Measurements from ENCODE around the gene TLCD1.

DNA sequence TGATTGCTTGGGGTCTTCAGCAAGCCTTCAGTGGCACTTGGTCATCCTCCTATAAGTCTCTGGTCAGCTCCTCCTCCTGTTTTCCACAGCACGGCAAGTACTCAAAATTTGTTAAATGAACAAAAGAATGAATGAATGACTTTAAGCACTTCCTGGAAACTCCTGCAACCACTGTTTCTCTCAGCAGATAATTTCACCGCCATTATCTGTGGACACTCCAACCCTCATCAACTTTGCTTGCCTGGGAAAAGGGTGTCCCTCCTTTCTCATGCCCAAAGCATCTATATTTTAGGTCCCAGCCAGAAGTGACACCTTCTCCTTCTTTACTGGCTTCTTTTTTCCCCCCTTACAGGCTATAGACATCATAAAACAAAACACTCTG is 18.7 kb downstream of the TLCD1 start:
- no peak for TF ChIP-seq SMARCA5 (IDR thresholded peaks at IDR 0.05)
- TF ChIP-seq EZH2 (IDR thresholded peaks at IDR 0.05; ENCODE audit: borderline replicate concordance, control insufficient read depth, low read depth, low read length), result no peak
- TF ChIP-seq, protein P1, sequence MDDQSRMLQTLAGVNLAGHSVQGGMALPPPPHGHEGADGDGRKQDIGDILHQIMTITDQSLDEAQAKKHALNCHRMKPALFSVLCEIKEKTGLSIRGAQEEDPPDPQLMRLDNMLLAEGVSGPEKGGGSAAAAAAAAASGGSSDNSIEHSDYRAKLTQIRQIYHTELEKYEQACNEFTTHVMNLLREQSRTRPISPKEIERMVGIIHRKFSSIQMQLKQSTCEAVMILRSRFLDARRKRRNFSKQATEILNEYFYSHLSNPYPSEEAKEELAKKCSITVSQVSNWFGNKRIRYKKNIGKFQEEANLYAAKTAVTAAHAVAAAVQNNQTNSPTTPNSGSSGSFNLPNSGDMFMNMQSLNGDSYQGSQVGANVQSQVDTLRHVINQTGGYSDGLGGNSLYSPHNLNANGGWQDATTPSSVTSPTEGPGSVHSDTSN (IDR thresholded peaks at IDR 0.05; ENCODE audit: insufficient replicate concordance, low read depth, low read length), result no peak
- TF ChIP-seq, protein P2, sequence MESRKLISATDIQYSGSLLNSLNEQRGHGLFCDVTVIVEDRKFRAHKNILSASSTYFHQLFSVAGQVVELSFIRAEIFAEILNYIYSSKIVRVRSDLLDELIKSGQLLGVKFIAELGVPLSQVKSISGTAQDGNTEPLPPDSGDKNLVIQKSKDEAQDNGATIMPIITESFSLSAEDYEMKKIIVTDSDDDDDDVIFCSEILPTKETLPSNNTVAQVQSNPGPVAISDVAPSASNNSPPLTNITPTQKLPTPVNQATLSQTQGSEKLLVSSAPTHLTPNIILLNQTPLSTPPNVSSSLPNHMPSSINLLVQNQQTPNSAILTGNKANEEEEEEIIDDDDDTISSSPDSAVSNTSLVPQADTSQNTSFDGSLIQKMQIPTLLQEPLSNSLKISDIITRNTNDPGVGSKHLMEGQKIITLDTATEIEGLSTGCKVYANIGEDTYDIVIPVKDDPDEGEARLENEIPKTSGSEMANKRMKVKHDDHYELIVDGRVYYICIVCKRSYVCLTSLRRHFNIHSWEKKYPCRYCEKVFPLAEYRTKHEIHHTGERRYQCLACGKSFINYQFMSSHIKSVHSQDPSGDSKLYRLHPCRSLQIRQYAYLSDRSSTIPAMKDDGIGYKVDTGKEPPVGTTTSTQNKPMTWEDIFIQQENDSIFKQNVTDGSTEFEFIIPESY (IDR thresholded peaks at IDR 0.05), result no peak
- TF ChIP-seq, protein P3, sequence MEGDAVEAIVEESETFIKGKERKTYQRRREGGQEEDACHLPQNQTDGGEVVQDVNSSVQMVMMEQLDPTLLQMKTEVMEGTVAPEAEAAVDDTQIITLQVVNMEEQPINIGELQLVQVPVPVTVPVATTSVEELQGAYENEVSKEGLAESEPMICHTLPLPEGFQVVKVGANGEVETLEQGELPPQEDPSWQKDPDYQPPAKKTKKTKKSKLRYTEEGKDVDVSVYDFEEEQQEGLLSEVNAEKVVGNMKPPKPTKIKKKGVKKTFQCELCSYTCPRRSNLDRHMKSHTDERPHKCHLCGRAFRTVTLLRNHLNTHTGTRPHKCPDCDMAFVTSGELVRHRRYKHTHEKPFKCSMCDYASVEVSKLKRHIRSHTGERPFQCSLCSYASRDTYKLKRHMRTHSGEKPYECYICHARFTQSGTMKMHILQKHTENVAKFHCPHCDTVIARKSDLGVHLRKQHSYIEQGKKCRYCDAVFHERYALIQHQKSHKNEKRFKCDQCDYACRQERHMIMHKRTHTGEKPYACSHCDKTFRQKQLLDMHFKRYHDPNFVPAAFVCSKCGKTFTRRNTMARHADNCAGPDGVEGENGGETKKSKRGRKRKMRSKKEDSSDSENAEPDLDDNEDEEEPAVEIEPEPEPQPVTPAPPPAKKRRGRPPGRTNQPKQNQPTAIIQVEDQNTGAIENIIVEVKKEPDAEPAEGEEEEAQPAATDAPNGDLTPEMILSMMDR (IDR thresholded peaks at IDR 0.05 in 2 of 3, conservative IDR thresholded peaks at IDR 0.05 in 1 of 3; ENCODE audit: control insufficient read depth in 2 of 3, extremely low read depth in 1 of 3, insufficient read depth in 1 of 3, low read depth in 3 of 3, low read length in 3 of 3), result no peak
- no peak for TF ChIP-seq FOXK2 (IDR thresholded peaks at IDR 0.05)
- TF ChIP-seq, protein P4, sequence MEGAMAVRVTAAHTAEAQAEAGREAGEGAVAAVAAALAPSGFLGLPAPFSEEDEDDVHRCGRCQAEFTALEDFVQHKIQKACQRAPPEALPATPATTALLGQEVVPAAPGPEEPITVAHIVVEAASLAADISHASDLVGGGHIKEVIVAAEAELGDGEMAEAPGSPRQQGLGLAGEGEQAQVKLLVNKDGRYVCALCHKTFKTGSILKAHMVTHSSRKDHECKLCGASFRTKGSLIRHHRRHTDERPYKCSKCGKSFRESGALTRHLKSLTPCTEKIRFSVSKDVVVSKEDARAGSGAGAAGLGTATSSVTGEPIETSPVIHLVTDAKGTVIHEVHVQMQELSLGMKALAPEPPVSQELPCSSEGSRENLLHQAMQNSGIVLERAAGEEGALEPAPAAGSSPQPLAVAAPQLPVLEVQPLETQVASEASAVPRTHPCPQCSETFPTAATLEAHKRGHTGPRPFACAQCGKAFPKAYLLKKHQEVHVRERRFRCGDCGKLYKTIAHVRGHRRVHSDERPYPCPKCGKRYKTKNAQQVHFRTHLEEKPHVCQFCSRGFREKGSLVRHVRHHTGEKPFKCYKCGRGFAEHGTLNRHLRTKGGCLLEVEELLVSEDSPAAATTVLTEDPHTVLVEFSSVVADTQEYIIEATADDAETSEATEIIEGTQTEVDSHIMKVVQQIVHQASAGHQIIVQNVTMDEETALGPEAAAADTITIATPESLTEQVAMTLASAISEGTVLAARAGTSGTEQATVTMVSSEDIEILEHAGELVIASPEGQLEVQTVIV (IDR thresholded peaks at IDR 0.05; ENCODE audit: borderline replicate concordance, partially characterized antibody), result no peak
- TF ChIP-seq SIN3A (IDR thresholded peaks at IDR 0.05; ENCODE audit: low read depth, low read length), result no peak
- TF ChIP-seq MTA3 (IDR thresholded peaks at IDR 0.05; ENCODE audit: borderline replicate concordance, low read length), result no peak
- TF ChIP-seq TAF1 (IDR thresholded peaks at IDR 0.05; ENCODE audit: borderline replicate concordance, low read depth, low read length), result no peak
- TF ChIP-seq NFYB (IDR thresholded peaks at IDR 0.05; ENCODE audit: insufficient read depth, low read depth, low read length), result no peak
- no peak for TF ChIP-seq SPI1 (IDR thresholded peaks at IDR 0.05; ENCODE audit: borderline replicate concordance, insufficient read depth, low read depth, low read length)
- TF ChIP-seq JUNB (IDR thresholded peaks at IDR 0.05), result no peak

Data from GM12878 (cell line).